Esophagus muscularis mucosa (tissue), 4 donors: Measurements from ENCODE around the gene SUN1.

ENCODE experiments used
- EP300 ChIP-seq: sonication (generic); formaldehyde crosslinking; IDR thresholded peaks from one replicate; pipeline ENCODE4 v1.6.1; 2017; ENCODE audit warnings: antibody characterized with exemption
- POLR2A ChIP-seq: fragments of 450-650 bp; IDR thresholded peaks from one replicate; pipeline ENCODE4 v1.6.1; 2017; ENCODE audit warnings: antibody characterized with exemption, moderate library complexity, mild to moderate bottlenecking, low read depth
- POLR2AphosphoS5 ChIP-seq, 2 donors: sonication (generic); formaldehyde crosslinking; IDR thresholded peaks; one replicate each; pipeline ENCODE4 v1.6.1; 2017; ENCODE audit warnings: antibody characterized with exemption in 2 of 2
- TF ChIP-seq, protein P1 (sequence below), 3 experiments: fragments of 200-600 bp in 2 of 3; fragments of 450-650 bp in 1 of 3; sonication (generic) in 2 of 3; IDR thresholded peaks; one replicate each; pipeline ENCODE4 v1.5.1; 2017 to 2019; ENCODE audit warnings: antibody characterized with exemption in 3 of 3, mild to moderate bottlenecking in 2 of 3, moderate library complexity in 1 of 3

DNA sequence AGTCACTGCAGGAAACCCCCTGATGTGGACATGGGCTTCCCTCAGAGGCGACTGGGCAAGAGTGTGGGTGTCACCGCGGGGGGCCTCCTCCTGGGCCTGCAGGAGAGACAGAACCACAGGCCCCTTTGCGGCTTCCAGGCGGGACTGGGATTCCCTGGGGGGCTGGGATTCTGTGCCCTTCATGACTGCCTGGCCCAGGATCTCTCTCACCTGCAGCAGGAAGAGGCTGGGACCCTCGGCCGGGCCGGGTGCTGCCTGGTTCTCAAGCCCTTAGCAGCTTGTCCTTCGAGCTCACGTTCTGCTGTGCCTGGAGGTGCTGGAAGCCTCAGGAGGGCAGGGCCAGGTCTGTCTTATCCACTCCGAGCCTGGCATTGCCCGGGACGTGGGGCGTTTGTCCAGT, 11.8 kb downstream of the SUN1 start:
- TF ChIP-seq, protein P1, sequence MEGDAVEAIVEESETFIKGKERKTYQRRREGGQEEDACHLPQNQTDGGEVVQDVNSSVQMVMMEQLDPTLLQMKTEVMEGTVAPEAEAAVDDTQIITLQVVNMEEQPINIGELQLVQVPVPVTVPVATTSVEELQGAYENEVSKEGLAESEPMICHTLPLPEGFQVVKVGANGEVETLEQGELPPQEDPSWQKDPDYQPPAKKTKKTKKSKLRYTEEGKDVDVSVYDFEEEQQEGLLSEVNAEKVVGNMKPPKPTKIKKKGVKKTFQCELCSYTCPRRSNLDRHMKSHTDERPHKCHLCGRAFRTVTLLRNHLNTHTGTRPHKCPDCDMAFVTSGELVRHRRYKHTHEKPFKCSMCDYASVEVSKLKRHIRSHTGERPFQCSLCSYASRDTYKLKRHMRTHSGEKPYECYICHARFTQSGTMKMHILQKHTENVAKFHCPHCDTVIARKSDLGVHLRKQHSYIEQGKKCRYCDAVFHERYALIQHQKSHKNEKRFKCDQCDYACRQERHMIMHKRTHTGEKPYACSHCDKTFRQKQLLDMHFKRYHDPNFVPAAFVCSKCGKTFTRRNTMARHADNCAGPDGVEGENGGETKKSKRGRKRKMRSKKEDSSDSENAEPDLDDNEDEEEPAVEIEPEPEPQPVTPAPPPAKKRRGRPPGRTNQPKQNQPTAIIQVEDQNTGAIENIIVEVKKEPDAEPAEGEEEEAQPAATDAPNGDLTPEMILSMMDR (IDR thresholded peaks at IDR 0.05) = no peak
- TF ChIP-seq POLR2A = no peak
- no peak for TF ChIP-seq EP300
- TF ChIP-seq POLR2AphosphoS5 (IDR thresholded peaks at IDR 0.05) = no peak
